NOMO-1 treated with dmso at 0.1 percent for 144 hours (cell line): ENCODE data around the gene LDB2.
"Not testable (repeated sequence)": the region's sequence is repeated elsewhere in the genome, so short reads cannot be mapped to it uniquely, and the experiment has no call there.

Experiments
- DNase-seq: peaks from one replicate; lab custom pipeline; 2025; ENCODE audit not compliant: unreplicated experiment; lab: John Stamatoyannopoulos, UW

Gene LDB2

DNA sequence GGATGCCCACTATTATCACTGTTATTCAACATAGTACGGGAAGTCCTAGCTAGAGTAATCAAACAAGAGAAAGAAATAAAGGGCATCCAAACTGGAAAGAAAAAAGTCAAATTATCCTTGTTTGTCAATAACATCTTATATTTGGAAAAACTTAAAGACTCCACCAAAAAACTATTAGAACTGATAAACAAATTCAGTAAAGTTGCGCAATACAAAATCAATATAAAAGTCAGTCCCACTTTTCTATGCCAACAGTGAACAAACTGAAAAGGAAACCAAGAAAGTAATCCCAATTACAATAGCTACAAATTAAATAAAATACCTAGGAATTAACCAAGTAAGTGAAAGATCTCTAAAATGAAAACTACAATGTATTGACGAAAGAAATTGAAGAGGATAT, 321.3 kb downstream of the LDB2 start:
- no peak for DNase-seq

GRCh38 chr4:16574981-16575380, 323.5 kb downstream of the LDB2 start:
- no peak for DNase-seq

GRCh38 chr4:16573739-16574138, 324.7 kb downstream of the LDB2 start:
- no peak for DNase-seq

DNA sequence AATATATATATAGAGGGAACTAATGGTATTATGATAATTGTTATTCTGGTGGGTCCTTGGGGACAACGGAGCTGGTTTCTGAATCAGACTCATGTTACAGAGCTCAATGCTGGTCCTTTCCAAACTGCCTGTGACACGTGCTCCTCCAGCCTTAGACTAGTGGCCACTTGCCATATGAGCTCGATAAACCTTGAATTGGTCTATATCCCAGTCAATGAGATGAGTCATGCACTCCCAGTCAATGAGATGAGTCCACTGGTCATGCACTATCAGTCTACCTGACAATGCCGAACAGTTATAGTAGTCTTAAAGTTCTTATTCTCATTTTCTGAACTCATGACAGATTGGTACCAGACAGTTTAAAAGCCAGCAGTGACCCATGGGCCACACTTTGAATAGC, 325.2 kb downstream of the LDB2 start:
- DNase-seq, result no peak

GRCh38 chr4:16572631-16573030, 325.8 kb downstream of the LDB2 start:
- DNase-seq, result no peak

DNA sequence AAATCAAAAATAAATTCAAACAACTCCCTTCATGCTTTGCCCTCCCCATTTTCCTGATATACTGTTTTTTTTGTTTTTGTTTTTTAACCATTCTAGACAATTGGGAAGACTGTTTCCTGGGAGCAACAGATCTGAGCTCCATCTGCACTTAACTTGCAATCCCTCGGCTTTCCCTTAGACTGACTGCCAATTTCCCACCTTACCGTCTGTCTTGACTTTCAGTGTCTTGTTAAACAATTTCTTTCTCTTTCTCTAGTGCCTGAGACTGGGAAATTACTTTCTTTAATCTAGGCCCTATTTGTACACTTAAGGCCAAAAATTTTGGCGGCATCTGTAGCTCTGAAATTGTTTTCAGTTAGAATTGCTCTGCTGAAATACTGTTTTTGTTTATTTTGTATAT, 326.3 kb downstream of the LDB2 start:
- no peak for DNase-seq

- DNase-seq, result no peak
These were observed 328.7 kb downstream of the LDB2 start for GRCh38 chr4:16569790-16570189.

DNA sequence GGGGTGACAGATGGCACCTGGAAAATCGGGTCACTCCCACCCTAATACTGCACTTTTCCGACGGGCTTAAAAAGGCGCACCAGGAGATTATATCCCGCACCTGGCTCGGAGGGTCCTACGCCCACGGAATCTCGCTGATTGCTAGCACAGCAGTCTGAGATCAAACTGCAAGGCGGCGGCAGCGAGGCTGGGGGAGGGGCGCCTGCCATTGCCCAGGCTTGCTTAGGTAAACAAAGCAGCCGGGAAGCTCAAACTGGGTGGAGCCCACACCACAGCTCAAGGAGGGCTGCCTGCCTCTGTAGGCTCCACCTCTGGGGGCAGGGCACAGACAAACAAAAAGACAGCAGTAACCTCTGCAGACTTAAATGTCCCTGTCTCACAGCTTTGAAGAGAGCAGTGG, 341.1 kb downstream of the LDB2 start:
- DNase-seq, result not testable (repeated sequence)

DNA sequence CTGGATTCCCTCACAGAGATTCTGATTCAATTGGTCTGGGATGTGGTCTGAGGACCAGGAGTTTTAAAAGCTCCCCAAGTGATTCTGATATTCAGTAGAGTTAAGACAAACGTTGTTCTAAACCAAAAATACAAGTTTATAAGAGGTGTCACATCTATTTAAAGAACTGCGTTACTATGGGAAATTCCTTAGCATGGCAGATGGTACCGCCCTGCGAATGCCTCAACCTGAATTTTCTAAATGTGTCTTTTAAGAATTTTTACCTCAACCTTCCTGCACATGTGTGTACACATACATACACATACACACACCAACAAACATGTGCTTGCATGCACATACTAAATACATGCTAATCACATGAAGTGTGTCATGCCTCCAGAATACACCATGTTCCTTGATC, 343.3 kb downstream of the LDB2 start:
- no peak for DNase-seq

DNA sequence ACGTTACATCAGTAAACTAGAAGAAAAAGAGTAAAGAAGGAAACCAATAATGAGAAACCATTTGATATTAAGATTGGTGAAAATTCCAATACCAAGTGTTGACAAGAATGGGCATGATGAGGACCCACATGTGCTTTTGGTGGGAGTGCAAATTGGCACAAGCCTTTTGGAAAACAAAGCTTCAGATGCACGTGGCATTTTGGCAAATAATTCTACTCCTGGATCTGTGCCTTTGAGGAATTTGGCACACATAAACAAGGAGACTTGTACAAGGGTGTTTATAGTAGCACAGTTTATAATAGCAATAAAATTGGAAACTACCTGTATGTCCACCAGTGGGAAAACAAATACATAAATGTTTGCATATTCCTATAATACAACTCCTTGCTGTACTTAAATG, 347.9 kb downstream of the LDB2 start:
- no peak for DNase-seq

GRCh38 chr4:16545656-16546055, 352.8 kb downstream of the LDB2 start:
- no peak for DNase-seq

DNA sequence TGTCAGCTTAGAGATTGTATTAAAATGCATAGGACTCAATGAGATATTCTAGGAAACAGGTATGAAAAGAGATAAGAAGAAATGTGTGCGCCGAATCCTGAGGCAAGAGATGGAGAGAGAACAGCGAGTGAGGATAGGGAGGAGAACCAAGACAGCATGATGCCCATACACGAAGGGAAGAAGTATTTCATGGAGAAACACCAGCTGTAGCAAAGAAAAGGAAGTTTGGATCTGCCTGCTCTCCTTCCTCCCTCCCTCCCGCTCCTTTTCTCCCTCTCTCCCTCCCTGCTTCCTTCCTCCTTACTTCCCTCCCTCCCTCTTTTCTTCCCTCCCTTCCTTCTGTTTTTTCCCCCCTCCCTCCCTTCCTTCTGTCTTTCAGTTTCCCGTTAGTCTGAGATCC, 353.6 kb downstream of the LDB2 start:
- DNase-seq, result no peak

DNA sequence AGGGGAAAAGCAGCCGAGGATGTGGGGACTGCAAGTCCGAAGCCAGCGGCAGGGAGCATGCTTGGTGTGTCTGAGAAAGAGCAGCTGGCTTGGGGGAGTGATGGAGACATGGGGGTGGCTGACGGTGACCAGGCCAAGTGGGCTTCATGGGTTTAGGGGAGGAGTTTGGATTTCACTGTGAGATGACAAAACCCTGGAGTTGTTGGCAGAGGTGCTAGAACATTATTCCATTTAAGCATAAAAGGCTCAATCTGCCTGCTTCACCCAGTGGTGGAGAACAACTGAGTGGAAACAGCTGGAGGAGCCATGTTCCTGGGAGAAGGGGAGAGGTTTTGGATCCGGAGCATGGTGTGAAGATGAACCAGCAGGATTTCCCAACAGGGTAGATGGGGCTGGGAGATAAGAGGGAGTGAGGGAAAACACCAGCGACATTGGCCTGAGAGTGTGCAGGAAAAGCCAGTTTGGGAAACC, 354.2 kb downstream of the LDB2 start:
- DNase-seq, result no peak

- no peak for DNase-seq
These were observed 360.5 kb downstream of the LDB2 start for GRCh38 chr4:16537926-16538325.

DNA sequence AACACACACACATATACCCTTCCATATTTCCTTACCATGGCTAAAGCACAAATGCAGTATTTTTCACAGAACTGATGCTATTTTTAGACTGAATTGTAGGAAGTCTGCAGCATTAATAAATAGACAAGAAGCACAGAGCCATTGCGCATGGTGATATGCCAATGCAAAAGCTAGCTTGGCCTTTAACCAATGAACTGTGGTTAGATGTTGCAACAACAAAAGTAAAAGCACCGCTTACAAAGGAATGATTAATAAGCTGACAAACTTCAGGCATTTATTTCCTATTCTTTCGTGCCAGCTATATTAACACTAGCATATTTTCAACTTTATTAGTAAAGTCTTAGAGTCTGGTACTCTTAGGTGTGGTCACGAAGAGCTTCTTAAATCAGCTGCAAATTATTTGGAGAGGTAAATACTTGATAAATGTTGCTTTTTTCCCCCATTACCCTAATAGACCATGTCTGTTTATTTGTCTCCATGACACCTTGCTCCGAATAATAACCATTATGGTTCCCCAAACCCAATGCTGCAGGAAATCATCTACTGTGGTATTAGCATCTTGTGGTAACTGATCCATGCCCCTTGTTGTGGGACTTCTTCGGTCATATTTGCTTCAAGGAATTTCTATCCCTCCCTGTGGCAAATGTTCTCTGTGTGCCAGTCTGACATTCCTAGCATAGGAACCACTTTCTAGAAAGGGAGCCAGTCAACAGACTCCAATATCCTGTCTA, 366.0 kb downstream of the LDB2 start:
- DNase-seq, result no peak

GRCh38 chr4:16530688-16531635, 367.5 kb downstream of the LDB2 start:
- no peak for DNase-seq

DNA sequence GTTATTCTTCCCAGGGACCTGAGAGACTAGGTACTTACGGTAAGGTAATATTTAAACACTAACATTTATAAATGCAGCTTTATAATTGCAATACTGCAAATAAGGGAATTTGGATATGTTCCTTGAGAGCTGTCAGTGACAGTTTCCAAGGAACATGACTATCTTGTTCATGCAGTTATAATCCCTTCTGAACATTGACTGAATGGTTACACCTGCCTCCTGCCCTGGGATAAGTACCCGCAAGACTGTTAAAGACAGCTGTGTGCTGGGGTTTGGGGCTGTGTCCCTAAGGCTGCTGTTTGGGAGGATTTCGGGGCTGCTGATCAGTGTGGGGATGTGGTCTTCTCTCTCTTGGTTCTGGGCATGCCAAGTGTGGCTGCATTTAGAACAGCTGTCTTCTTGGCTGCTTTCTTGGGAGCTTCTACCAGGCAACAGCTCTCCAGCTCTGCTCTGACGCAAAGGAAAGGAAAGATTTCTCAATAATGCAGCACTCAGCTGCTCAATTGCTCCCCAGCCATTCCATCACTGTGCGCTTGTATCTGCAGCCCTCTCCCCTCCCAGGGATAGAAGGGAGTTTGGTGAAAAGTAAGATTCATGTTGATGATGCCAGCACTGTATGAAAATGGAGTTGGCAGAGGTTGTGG, 373.4 kb downstream of the LDB2 start:
- no peak for DNase-seq

DNA sequence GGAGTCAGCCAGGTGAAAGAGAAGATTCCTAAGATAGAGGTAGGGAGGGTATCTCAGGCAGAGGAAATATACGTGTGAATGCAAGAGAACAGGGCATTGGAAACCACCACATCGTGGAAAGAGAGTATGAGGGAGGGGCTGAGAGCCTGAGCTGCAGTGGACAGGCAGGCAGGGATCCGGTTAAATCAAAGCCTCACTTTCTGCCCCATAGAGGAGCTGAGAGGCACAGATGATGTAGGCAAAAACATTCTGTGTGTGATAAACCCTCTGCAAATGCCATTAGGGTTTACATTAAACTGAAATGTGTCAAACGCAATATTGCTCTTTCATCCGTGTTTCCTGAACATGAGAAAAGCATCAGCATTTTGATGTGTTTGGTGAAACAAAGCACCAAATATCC, 374.0 kb downstream of the LDB2 start:
- no peak for DNase-seq

DNA sequence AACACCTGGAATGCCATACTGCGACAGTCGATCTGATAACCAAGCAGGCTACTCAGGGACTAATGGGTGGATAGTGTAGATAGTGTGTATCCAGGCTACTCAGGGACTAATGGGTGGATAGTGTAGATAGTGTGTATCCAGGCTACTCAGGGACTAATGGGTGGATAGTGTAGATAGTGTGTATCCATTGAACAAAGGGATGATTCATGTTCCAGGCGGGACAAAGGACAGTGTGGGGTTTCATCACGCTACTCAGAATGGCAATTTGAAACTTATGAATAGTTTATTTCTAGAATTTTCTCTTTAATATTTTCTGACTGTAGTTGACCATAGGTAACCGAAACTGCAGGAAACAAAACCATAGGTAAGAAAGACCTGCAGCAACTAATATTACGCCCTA, 374.9 kb downstream of the LDB2 start:
- DNase-seq, result not testable (repeated sequence)

- no peak for DNase-seq
These were observed 377.1 kb downstream of the LDB2 start for GRCh38 chr4:16521156-16521915.
